DOHH2 (cell line): Measurements from ENCODE around the gene MSL3B.

Source experiments
- EZH2phosphoT487 ChIP-seq: fragments of 200-600 bp; sonication (generic); IDR thresholded peaks from 2 replicates; pipeline ENCODE4 v1.6.1; 2017; ENCODE audit warnings: borderline replicate concordance, mild to moderate bottlenecking, antibody characterized with exemption, low read length, moderate library complexity, mixed read lengths
- TF ChIP-seq, protein P1 (sequence below): fragments of 200-600 bp; sonication (generic); IDR thresholded peaks from one replicate; pipeline ENCODE4 v1.5.1; 2014; ENCODE audit warnings: antibody characterized with exemption, mild to moderate bottlenecking, low read depth, low read length; ENCODE audit not compliant: poor library complexity, severe bottlenecking

GRCh38 chr2:233917116-233917515, 48.9 kb upstream of the MSL3B start, which contains the start of gene TRPM8:
- TF ChIP-seq, protein P1, sequence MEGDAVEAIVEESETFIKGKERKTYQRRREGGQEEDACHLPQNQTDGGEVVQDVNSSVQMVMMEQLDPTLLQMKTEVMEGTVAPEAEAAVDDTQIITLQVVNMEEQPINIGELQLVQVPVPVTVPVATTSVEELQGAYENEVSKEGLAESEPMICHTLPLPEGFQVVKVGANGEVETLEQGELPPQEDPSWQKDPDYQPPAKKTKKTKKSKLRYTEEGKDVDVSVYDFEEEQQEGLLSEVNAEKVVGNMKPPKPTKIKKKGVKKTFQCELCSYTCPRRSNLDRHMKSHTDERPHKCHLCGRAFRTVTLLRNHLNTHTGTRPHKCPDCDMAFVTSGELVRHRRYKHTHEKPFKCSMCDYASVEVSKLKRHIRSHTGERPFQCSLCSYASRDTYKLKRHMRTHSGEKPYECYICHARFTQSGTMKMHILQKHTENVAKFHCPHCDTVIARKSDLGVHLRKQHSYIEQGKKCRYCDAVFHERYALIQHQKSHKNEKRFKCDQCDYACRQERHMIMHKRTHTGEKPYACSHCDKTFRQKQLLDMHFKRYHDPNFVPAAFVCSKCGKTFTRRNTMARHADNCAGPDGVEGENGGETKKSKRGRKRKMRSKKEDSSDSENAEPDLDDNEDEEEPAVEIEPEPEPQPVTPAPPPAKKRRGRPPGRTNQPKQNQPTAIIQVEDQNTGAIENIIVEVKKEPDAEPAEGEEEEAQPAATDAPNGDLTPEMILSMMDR = no peak
- TF ChIP-seq EZH2phosphoT487 = no peak
